HepG2 (cell line): ENCODE results near the gene RRM2.

Source experiments
- CTCF ChIP-seq: sonication (generic); formaldehyde crosslinking; IDR thresholded peaks from 2 replicates; pipeline ENCODE4 v1.5.0; 2020; ENCODE audit warnings: mild to moderate bottlenecking, missing genetic modification reagents, moderate library complexity
- DZIP1 ChIP-seq: sonication (generic); formaldehyde crosslinking; IDR thresholded peaks from 2 replicates; pipeline ENCODE4 v1.5.0; 2020; ENCODE audit warnings: mild to moderate bottlenecking, missing genetic modification reagents
- KLF6 ChIP-seq: IDR thresholded peaks from 2 replicates; pipeline ENCODE4 v1.8.0; 2016; ENCODE audit warnings: missing biosample characterization, missing genetic modification reagents
- NR2F1 ChIP-seq, 2 experiments: fragments of 450-650 bp in 1 of 2; formaldehyde crosslinking in 1 of 2; IDR thresholded peaks; 2 replicates each; pipeline versions ENCODE4 v1.5.0 to v1.6.1; 2016 to 2020; ENCODE audit warnings: mild to moderate bottlenecking in 1 of 2, missing compliant biosample characterization in 1 of 2, missing genetic modification reagents in 1 of 2, moderate library complexity in 1 of 2
- SRF ChIP-seq: IDR thresholded peaks from 2 replicates; pipeline ENCODE4 v1.6.1; 2011; ENCODE audit warnings: mild to moderate bottlenecking, low read depth, low read length, moderate library complexity
- ZNF274 ChIP-seq: sonication (generic); formaldehyde crosslinking; IDR thresholded peaks from 2 replicates; pipeline ENCODE4 v1.5.1; 2020; ENCODE audit warnings: mild to moderate bottlenecking, missing genetic modification reagents
- TF ChIP-seq, protein P1 (sequence below): IDR thresholded peaks from 2 replicates; pipeline ENCODE4 v1.6.1; 2016; ENCODE audit warnings: low read depth, missing genetic modification reagents, missing compliant biosample characterization
- TF ChIP-seq, protein P2 (sequence below): sonication (generic); formaldehyde crosslinking; IDR thresholded peaks from 2 replicates; pipeline ENCODE4 v1.4.0; 2020; ENCODE audit warnings: missing genetic modification reagents, mild to moderate bottlenecking, borderline replicate concordance

DNA sequence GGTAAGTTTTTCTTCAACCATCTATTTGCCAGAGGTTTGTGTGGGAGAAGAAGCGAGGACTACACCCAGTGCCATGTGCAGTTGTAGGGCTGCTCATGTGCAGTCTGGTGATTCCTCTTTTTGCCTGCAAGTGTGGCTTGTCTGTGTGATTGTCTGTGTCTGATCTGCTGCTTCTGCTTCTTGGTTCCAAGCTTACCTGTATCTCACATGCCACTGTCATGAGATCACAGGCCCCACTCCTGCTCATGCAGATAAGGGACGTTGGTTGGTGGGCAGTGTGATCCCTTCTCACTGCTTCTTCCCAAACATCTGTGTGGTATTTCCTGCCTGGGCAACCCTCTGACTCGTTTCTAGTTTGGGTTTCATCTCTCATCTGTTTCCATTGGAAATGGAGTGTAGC, 27.1 kb downstream of the RRM2 start:
- TF ChIP-seq NR2F1 (CRISPR knock-in tag; IDR thresholded peaks at IDR 0.05) (no peak), SRF (no peak), KLF6 (CRISPR knock-in tag) (no peak), ZNF274 (CRISPR knock-in tag) (no peak), CTCF (CRISPR knock-in tag) (no peak), DZIP1 (CRISPR knock-in tag) (no peak)
- TF ChIP-seq, protein P1, sequence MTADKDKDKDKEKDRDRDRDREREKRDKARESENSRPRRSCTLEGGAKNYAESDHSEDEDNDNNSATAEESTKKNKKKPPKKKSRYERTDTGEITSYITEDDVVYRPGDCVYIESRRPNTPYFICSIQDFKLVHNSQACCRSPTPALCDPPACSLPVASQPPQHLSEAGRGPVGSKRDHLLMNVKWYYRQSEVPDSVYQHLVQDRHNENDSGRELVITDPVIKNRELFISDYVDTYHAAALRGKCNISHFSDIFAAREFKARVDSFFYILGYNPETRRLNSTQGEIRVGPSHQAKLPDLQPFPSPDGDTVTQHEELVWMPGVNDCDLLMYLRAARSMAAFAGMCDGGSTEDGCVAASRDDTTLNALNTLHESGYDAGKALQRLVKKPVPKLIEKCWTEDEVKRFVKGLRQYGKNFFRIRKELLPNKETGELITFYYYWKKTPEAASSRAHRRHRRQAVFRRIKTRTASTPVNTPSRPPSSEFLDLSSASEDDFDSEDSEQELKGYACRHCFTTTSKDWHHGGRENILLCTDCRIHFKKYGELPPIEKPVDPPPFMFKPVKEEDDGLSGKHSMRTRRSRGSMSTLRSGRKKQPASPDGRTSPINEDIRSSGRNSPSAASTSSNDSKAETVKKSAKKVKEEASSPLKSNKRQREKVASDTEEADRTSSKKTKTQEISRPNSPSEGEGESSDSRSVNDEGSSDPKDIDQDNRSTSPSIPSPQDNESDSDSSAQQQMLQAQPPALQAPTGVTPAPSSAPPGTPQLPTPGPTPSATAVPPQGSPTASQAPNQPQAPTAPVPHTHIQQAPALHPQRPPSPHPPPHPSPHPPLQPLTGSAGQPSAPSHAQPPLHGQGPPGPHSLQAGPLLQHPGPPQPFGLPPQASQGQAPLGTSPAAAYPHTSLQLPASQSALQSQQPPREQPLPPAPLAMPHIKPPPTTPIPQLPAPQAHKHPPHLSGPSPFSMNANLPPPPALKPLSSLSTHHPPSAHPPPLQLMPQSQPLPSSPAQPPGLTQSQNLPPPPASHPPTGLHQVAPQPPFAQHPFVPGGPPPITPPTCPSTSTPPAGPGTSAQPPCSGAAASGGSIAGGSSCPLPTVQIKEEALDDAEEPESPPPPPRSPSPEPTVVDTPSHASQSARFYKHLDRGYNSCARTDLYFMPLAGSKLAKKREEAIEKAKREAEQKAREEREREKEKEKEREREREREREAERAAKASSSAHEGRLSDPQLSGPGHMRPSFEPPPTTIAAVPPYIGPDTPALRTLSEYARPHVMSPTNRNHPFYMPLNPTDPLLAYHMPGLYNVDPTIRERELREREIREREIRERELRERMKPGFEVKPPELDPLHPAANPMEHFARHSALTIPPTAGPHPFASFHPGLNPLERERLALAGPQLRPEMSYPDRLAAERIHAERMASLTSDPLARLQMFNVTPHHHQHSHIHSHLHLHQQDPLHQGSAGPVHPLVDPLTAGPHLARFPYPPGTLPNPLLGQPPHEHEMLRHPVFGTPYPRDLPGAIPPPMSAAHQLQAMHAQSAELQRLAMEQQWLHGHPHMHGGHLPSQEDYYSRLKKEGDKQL (CRISPR knock-in tag), result no peak
- TF ChIP-seq, protein P2, sequence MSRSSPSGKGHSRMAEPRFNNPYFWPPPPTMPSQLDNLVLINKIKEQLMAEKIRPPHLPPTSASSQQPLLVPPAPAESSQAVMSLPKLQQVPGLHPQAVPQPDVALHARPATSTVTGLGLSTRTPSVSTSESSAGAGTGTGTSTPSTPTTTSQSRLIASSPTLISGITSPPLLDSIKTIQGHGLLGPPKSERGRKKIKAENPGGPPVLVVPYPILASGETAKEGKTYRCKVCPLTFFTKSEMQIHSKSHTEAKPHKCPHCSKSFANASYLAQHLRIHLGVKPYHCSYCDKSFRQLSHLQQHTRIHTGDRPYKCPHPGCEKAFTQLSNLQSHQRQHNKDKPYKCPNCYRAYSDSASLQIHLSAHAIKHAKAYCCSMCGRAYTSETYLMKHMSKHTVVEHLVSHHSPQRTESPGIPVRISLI (CRISPR knock-in tag), result no peak
